Activated CD4-positive, alpha-beta T cell treated with anti-CD3 and anti-CD28 coated beads, Interleukin-2, amount 50 U/mL, for 24 hours (primary cell): ENCODE results near the gene AFF1.
"Not testable (repeated sequence)": the region's sequence is repeated elsewhere in the genome, so short reads cannot be mapped to it uniquely, and the experiment has no call there.

Source experiments
- DNase-seq, 2 donors: peaks; one replicate each; pipeline ENCODE4 v3.0.0-alpha.2; 2020; ENCODE audit warnings: low read depth in 1 of 2, low spot score in 1 of 2

The AFF1 gene

DNA sequence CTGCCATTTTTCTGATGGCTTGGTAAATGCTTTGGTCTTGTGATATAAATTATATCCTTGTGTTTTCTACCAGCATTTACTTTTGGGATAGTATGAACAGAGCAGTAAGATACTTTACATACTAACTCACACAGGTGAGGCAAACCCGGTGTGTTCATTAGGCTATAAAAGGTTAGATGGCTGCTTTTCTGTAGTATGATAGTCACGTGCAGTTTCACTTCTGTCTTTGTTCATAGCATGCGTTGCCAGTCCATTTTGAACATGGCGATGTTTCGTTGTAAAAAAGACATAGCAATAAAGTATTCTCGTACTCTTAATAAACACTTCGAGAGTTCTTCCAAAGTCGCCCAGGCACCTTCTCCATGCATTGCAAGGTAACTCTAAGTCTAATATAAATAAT lies 197.2 kb downstream of the AFF1 start:
- DNase-seq, result no peak

DNA sequence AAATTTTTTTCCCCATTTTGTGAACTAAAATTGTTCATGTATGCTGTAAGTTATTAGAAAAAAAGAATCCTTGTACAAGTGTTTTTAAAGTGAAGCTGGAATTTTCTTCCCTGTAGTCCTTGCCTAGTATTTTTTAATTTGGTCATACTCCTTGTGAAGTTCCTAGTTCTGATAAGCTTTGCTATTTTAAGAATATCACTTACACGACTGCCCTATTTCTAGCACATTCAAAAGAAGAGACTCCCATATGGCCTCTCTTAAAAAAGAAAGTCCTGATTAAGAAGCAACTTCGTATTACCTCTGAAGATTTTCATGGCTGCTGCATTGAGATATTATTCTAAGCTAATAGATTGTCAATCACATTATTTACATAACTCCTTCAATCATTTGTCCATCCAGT lies 198.4 kb downstream of the AFF1 start:
- no peak for DNase-seq

DNA sequence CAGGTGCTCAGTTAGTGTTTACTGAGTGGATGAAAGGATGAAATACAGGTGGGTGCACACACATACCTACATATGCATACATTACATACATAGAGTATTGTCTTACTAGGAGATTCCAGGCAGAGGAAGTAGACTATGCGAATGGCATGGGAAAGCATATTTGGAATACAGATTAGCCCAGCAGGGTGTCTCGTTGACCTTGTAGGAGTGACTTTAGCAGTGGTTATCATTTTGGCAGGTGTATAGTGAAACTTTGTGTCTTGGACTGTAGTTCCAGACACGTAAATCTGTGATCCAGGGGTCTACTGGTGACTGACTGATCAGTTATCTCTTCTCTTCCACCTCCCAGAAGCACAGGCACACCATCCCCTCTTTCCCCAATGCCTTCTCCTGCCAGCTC lies 199.3 kb downstream of the AFF1 start:
- no peak for DNase-seq

GRCh38 chr4:87141428-87141827 lies 206.6 kb downstream of the AFF1 start:
- no peak for DNase-seq

DNA sequence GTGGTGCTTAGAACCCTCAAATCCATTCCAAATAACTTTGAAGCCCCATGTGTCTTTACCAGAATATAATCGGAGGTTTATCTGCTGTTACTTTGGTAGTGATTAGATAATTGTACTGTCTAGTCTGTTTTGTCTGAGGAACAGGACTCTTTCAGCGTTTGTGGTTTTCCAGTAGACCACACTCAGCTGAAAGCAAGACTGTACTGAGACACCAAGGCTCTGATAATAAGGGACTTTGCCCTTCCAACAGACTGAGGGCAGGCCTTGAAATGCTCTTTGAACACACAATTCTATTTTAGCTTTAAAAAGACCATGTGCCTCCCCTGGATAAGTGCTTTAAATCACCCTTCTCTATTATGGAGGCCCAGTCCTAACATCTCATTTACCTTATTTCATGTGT lies 209.5 kb downstream of the AFF1 start:
- no peak for DNase-seq

- DNase-seq, result not testable (repeated sequence)
Measured at GRCh38 chr4:87145934-87146333, 211.1 kb downstream of the AFF1 start.

- no peak for DNase-seq
Measured at GRCh38 chr4:87147116-87147515, 212.3 kb downstream of the AFF1 start.

- peak in 1 of 2 donors; percentile 68 for DNase-seq
Measured at GRCh38 chr4:87150498-87151261, 215.9 kb downstream of the AFF1 start.

DNA sequence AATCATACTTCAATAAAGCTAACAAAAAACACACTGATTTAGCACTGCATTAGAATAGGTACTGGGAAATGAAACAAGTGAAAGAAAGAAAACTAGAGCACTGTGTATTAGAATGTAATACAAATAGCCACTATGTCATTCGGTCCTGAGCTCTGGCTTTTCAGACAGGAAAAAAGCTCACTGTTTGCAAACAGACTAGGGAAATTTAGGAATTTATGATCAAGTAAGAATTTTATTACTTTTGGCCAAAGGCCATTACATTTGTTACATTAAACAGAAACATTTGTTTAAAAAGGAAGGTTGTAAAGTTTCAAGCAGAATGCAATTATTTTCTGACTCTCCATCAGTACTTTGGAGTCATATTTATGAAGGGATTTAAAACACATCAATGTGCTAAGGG lies 216.9 kb downstream of the AFF1 start:
- no peak for DNase-seq

- DNase-seq, result no peak
Measured at GRCh38 chr4:87152310-87153041, 217.7 kb downstream of the AFF1 start.

GRCh38 chr4:87153078-87153870 lies 218.5 kb downstream of the AFF1 start:
- DNase-seq, result no peak

DNA sequence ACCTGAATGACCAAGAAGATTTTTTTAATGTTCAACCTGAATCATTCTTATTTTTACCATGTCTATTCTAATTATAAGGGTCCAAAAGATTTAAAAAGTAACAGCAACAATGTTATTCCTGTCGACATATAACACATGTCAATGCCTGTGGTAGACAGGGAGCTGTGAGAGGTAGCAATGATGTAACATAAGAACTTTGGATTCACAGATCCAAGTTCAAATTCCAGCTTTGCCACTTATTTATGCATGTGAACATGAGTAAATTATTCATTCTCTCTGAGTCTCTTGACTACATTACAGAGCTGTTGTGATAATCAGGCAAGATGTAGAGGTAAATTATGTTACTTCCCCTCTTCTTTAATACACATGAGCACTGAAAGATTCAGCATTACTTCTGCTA lies 231.1 kb downstream of the AFF1 start:
- no peak for DNase-seq

GRCh38 chr4:87166296-87166854 lies 231.6 kb downstream of the AFF1 start:
- DNase-seq, result no peak

DNA sequence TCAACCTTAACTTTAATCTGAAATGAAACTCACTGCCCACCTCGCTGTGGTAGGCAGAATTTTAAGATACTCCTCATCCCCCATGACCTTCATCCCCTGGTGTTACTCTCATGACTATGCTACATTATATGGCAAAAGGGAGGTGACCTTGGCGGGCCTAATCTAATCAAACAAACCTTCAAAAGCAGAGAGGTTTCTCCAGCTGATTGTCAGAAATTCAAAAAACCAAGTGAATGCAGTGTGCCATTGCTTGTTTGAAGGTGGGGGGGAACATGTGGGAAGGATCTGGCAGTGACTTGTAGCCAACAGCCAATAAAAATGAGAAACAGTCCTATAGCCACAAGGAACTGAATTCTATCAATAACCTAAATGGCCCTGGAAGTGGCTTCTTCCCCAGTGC lies 237.1 kb downstream of the AFF1 start:
- no peak for DNase-seq

DNA sequence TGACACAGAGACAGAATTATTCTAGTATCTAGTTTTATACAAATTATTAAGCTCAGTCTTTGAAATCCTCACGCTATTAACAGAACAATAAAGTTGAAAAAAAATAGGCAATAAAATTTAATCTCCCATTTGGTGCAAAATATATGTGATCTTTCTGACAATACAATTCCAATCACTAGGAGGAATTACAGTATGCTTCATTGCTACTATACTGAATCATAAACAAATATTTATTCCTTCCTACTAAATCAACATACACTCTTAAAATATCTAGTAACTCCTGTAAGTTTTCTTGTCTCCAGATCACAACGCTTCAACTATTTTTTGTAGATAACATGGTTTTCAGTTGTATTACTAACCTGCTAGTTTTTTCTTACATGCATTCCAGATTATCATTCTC lies 239.9 kb downstream of the AFF1 start:
- DNase-seq, result no peak

DNA sequence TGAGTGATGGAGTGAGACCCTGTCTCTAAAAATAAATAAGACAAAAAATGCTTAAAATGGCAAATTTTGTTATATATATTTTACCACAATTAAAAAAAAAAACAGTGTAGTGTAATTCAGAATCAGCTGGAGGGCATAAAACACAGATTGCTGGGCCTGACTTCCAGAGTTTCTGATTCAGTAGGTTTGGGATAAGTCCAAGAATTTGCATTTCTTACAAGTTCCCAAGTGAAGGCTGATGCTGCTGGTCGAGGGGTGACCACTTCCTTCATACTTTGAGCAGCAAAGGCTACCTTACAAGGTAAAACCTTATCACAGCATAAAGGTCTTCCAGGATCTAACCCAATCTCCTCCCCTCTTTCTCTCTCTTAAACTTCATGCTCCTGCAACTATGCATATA lies 244.9 kb downstream of the AFF1 start:
- DNase-seq, result no peak

- DNase-seq, result no peak
Measured at GRCh38 chr4:87180767-87181166, 246.0 kb downstream of the AFF1 start.

GRCh38 chr4:87185146-87185870 lies 250.5 kb downstream of the AFF1 start:
- no peak for DNase-seq

DNA sequence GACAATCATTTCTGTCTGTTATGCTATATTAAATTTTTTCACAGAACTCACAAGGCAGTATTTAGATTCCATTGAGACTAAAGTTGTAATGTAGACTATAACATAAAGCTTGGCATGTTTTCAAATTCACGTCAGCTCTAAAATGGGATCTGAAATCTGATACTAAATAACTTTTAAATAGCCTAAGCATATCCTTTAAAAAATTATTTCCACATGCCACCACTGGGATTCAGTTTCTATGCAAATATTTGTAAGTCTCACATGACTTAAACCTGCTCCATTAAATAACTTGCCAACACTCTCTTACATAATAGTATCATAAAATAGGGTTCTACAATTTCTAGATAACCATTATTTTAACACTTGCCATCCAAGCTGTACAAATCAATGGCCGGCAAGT lies 253.2 kb downstream of the AFF1 start:
- no peak for DNase-seq

- no peak for DNase-seq
Measured at GRCh38 chr4:87188932-87189331, 254.1 kb downstream of the AFF1 start.
